Fibroblast of villous mesenchyme (primary cell): ENCODE data around the gene TOX2. TPM values are rescaled to one million over a fixed set of nuclear protein-coding genes. Genes with fewer than 3 reads are reported as not detected.
A peak's percentile ranks its signal among the peaks of the same experiment; 100 is the strongest.

ENCODE experiments used
- DNase-seq: peaks from one replicate; pipeline ENCODE4 v3.0.0-alpha.2; 2010; ENCODE audit warnings: low read depth
- H3K4me3 ChIP-seq: 2 replicates; pipeline ENCODE4 v1.5.1; 2011; ENCODE audit warnings: low read depth, mild to moderate bottlenecking, low read length
- CTCF ChIP-seq: IDR thresholded peaks from 2 replicates; pipeline ENCODE4 v1.5.1; 2012; ENCODE audit warnings: low read depth, mild to moderate bottlenecking, low read length; ENCODE audit not compliant: insufficient read depth
- total RNA-seq: library from RNA; depleted of rRNA; stranded (reverse); fragments of >200 nt; gene quantifications from 2 replicates; pipeline ENCODE4 v1.2.3, GENCODE V29; 2012

The TOX2 gene
- total RNA-seq, 1 donor = 0.43 TPM

GRCh38 chr20:43931976-43932375 lies 17.3 kb downstream of the TOX2 start:
- DNase-seq = no peak
- no peak overlapping the region for H3K4me3 ChIP-seq
- TF ChIP-seq CTCF = no peak

DNA sequence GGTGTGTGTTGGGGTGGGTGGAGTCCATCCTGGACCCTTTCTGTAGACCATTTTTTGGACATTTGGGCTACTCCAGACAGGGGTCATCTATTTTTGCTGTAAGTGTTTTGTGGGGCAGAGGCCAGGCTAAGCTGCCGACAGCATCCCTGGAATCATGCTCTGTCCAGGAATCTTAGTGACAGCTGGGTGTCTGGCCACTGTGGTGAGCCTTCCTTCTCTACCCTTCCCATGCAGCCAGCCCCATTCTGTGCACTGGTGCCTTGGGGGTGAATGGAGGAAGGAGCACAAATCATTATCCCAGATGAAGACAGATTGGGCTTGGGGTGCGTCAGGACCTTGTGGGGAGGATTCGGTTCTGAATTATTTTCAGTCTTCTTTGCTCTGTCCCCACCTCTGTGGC lies 20.2 kb downstream of the TOX2 start:
- H3K4me3 ChIP-seq = no peak overlapping the region
- no peak for DNase-seq
- no peak for TF ChIP-seq CTCF

DNA sequence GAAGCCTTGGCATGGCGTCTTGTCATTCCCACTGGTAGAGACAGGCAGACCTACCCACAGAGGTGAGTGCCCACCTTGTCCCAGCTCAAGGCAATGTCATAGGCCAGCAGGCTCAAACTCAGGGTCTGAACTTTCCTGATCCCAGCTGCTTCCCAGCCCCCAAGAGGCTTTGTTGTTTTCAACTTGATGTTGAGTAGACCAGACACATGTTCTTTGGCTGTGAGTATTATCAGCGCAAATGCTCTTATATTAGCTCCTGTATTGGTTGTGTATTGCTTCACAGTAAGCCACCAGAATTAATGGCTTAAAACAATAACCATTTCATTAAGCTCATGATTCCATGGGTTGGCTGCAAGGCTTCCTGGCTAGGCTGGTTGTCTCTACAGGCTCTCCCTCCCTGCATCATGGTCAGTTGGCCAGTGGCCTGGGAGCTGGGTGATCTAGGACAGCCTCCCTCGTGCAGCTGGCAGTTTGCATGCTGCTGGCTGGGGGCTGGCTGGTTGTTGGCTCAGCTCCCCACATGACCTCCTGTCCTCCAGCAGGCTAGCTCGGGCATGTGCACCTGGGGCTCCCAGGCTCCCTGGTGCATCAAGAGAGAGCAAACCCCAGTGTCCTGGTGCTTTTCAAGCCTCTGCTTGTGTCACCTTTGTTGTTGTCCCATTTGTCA lies 21.6 kb downstream of the TOX2 start:
- H3K4me3 ChIP-seq = no peak overlapping the region
- TF ChIP-seq CTCF = no peak
- peak; percentile 67 for DNase-seq

DNA sequence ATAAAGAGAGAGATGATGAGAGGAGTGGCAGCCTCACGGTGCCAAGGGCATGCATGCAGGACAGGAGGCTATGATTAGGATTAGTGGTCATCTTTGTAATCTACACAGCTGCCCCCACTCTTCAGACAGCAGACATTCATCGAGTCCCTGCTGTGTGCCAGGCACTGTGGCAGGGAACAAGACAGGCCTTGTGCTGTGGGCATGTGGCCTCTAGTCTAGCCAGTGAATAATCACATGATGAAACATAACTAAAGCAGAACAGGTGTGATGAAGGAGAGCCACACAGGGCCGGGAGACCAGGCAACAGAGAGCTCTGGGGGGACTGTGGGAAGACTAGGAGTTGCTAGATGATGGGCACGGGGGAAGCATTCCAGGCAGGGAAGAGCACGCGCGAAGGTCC lies 22.2 kb downstream of the TOX2 start:
- DNase-seq = no peak
- no peak overlapping the region for H3K4me3 ChIP-seq
- no peak for TF ChIP-seq CTCF

GRCh38 chr20:43937591-43937990 lies 22.9 kb downstream of the TOX2 start:
- no peak for DNase-seq
- no peak overlapping the region for H3K4me3 ChIP-seq
- TF ChIP-seq CTCF = no peak

- TF ChIP-seq CTCF = no peak
- no peak for DNase-seq
- no peak overlapping the region for H3K4me3 ChIP-seq
These were observed 23.5 kb downstream of the TOX2 start for GRCh38 chr20:43938017-43938655.
